HepG2 (cell line): ENCODE results near the gene ADGRL3. TPM values are rescaled to one million over a fixed set of nuclear protein-coding genes. Genes with fewer than 3 reads are reported as not detected.

Experiments
- ATRX ChIP-seq: sonication (generic); formaldehyde crosslinking; IDR thresholded peaks from 2 replicates; pipeline ENCODE4 v1.4.0; 2020; ENCODE audit warnings: missing genetic modification reagents, borderline replicate concordance
- NCOR1 ChIP-seq: fragments of 200-600 bp; sonication (generic); IDR thresholded peaks from 2 replicates; pipeline ENCODE4 v1.7.0; 2017; ENCODE audit warnings: antibody characterized with exemption, low read length, borderline replicate concordance
- SKI ChIP-seq: fragments of 450-650 bp; IDR thresholded peaks from one replicate; pipeline ENCODE4 v1.6.1; 2018; ENCODE audit warnings: mild to moderate bottlenecking; ENCODE audit not compliant: partially characterized antibody
- TSC22D2 ChIP-seq: sonication (generic); formaldehyde crosslinking; IDR thresholded peaks from 2 replicates; pipeline ENCODE4 v1.5.1; 2020; ENCODE audit warnings: missing genetic modification reagents, mild to moderate bottlenecking, borderline replicate concordance
- polyA plus RNA-seq, 8 experiments: library from polyadenylated mRNA; depleted of rRNA in 3 of 8; stranded (reverse) in 7 of 8; unstranded in 1 of 8; fragments of >200 nt; fragmentation: Illumina TruSeq in 4 of 8; extraction: Trizol in 4 of 8; gene quantifications; 2 replicates each; pipeline versions ENCODE4 v1.2.1 to v1.2.3, GENCODE V29; 2011 to 2016; ENCODE audit warnings: low read depth in 4 of 8, missing spikeins in 1 of 8, mixed read lengths in 1 of 8; ENCODE audit not compliant: insufficient read depth in 1 of 8
- total RNA-seq, 5 experiments: library from RNA; depleted of rRNA; stranded (reverse); fragments of >200 nt; fragmentation: Illumina TruSeq; extraction: Trizol; gene quantifications; 2 replicates each; pipeline ENCODE4 v1.2.3, GENCODE V29; 2016; ENCODE audit warnings: low read depth in 1 of 5
- TF ChIP-seq, protein P1 (sequence below): sonication (generic); formaldehyde crosslinking; IDR thresholded peaks from 2 replicates; pipeline ENCODE4 v1.4.0; 2020; ENCODE audit warnings: missing genetic modification reagents, mild to moderate bottlenecking, borderline replicate concordance
- TF ChIP-seq, protein P2 (sequence below): sonication (generic); formaldehyde crosslinking; IDR thresholded peaks from 2 replicates; pipeline ENCODE4 v1.4.0; 2020; ENCODE audit warnings: missing genetic modification reagents
- TF ChIP-seq, protein P3 (sequence below): sonication (generic); formaldehyde crosslinking; conservative IDR thresholded peaks from 2 replicates; pipeline ENCODE4 v1.5.0; 2020; ENCODE audit warnings: missing genetic modification reagents

Gene ADGRL3
- total and polyA plus RNA-seq, 2 of the 13 experiments (the other 11 are each of a cell fraction or from before 2014, with no cell fraction given): 0.04 to 0.05 TPM

DNA sequence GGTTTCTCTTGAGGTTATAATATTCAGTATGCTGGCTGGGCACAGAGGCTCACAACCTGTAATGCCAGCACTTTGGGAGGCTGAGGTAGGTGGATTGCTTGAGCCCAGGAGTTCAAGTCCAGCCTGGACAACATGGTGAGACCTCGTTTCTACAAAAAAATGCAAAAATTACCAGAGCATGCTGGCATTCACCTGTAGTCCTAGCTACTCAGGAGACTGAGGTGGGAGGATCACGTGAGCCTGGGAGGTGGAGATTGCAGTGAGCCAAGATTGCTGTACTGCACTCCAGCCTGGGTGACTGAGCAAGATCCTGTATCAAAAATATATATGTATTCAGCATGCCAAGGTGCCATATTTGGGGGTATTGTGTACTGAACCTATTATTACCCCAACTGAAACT, 552.5 kb downstream of the ADGRL3 start (continued):
- TF ChIP-seq, protein P1, sequence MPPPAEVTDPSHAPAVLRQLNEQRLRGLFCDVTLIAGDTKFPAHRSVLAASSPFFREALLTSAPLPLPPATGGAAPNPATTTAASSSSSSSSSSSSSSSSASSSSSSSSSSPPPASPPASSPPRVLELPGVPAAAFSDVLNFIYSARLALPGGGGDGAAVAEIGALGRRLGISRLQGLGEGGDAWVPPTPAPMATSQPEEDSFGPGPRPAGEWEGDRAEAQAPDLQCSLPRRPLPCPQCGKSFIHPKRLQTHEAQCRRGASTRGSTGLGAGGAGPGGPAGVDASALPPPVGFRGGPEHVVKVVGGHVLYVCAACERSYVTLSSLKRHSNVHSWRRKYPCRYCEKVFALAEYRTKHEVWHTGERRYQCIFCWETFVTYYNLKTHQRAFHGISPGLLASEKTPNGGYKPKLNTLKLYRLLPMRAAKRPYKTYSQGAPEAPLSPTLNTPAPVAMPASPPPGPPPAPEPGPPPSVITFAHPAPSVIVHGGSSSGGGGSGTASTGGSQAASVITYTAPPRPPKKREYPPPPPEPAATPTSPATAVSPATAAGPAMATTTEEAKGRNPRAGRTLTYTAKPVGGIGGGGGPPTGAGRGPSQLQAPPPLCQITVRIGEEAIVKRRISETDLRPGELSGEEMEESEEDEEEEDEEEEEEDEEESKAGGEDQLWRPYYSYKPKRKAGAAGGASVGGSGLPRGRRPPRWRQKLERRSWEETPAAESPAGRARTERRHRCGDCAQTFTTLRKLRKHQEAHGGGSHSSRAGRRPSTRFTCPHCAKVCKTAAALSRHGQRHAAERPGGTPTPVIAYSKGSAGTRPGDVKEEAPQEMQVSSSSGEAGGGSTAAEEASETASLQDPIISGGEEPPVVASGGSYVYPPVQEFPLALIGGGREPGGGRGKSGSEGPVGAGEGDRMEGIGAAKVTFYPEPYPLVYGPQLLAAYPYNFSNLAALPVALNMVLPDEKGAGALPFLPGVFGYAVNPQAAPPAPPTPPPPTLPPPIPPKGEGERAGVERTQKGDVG (CRISPR knock-in tag): no peak
- TF ChIP-seq ATRX (CRISPR knock-in tag) (no peak), SKI (no peak), NCOR1 (no peak), TSC22D2 (no peak)
- TF ChIP-seq, protein P2, sequence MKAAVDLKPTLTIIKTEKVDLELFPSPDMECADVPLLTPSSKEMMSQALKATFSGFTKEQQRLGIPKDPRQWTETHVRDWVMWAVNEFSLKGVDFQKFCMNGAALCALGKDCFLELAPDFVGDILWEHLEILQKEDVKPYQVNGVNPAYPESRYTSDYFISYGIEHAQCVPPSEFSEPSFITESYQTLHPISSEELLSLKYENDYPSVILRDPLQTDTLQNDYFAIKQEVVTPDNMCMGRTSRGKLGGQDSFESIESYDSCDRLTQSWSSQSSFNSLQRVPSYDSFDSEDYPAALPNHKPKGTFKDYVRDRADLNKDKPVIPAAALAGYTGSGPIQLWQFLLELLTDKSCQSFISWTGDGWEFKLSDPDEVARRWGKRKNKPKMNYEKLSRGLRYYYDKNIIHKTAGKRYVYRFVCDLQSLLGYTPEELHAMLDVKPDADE: no peak
- TF ChIP-seq, protein P3, sequence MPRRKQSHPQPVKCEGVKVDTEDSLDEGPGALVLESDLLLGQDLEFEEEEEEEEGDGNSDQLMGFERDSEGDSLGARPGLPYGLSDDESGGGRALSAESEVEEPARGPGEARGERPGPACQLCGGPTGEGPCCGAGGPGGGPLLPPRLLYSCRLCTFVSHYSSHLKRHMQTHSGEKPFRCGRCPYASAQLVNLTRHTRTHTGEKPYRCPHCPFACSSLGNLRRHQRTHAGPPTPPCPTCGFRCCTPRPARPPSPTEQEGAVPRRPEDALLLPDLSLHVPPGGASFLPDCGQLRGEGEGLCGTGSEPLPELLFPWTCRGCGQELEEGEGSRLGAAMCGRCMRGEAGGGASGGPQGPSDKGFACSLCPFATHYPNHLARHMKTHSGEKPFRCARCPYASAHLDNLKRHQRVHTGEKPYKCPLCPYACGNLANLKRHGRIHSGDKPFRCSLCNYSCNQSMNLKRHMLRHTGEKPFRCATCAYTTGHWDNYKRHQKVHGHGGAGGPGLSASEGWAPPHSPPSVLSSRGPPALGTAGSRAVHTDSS (CRISPR knock-in tag): no peak
